WTC11 (cell line): Measurements from ENCODE around the gene ALG2. TPM values are rescaled to one million over a fixed set of nuclear protein-coding genes. Genes with fewer than 3 reads are reported as not detected.
A peak's percentile ranks its signal among the peaks of the same experiment; 100 is the strongest.

Source experiments
- AFF4 ChIP-seq: sonication (generic); formaldehyde crosslinking; IDR thresholded peaks from 2 replicates; pipeline ENCODE4 v1.8.1; 2023; ENCODE audit warnings: mild to moderate bottlenecking, missing genetic modification reagents, borderline replicate concordance
- CDX4 ChIP-seq: fragments of 250-450 bp; sonication (Bioruptor Pico); IDR thresholded peaks from 2 replicates; pipeline ENCODE4 v1.9.0; 2021; ENCODE audit warnings: moderate library complexity, mild to moderate bottlenecking, inconsistent platforms, borderline replicate concordance
- EMX1 ChIP-seq: fragments of 250-450 bp; sonication (Bioruptor Pico); IDR thresholded peaks from 2 replicates; pipeline ENCODE4 v1.8.0; 2021; ENCODE audit warnings: mild to moderate bottlenecking
- FOXJ3 ChIP-seq: sonication (generic); formaldehyde crosslinking; IDR thresholded peaks from 2 replicates; pipeline ENCODE4 v1.9.0; 2021; ENCODE audit warnings: missing genetic modification reagents, mild to moderate bottlenecking, borderline replicate concordance
- FOXK1 ChIP-seq: sonication (generic); formaldehyde crosslinking; IDR thresholded peaks from 2 replicates; pipeline ENCODE4 v1.8.0; 2022; ENCODE audit warnings: mild to moderate bottlenecking, moderate library complexity, missing genetic modification reagents
- HMGXB4 ChIP-seq: sonication (generic); formaldehyde crosslinking; IDR thresholded peaks from 2 replicates; pipeline ENCODE4 v1.8.1; 2023; ENCODE audit warnings: mild to moderate bottlenecking, moderate library complexity, missing genetic modification reagents
- OVOL2 ChIP-seq: fragments of 250-450 bp; sonication (Bioruptor Pico); IDR thresholded peaks from 2 replicates; pipeline ENCODE4 v1.9.0; 2021; ENCODE audit warnings: mild to moderate bottlenecking, borderline replicate concordance
- STAT6 ChIP-seq: sonication (generic); formaldehyde crosslinking; conservative IDR thresholded peaks from 2 replicates; pipeline ENCODE4 v1.8.1; 2023; ENCODE audit warnings: mild to moderate bottlenecking, low read depth, missing genetic modification reagents, moderate library complexity
- ZBTB43 ChIP-seq: sonication (generic); formaldehyde crosslinking; IDR thresholded peaks from 2 replicates; pipeline ENCODE4 v1.8.1; 2023; ENCODE audit warnings: mild to moderate bottlenecking, missing genetic modification reagents
- ZNF138 ChIP-seq: sonication (generic); formaldehyde crosslinking; conservative IDR thresholded peaks from 2 replicates; pipeline ENCODE4 v1.8.1; 2022; ENCODE audit warnings: mild to moderate bottlenecking, moderate library complexity, missing genetic modification reagents
- ZNF416 ChIP-seq: fragments of 250-450 bp; sonication (Bioruptor Pico); IDR thresholded peaks from 2 replicates; pipeline ENCODE4 v1.9.0; 2021; ENCODE audit warnings: mild to moderate bottlenecking, inconsistent platforms
- ZNF532 ChIP-seq: fragments of 250-450 bp; sonication (Bioruptor Pico); IDR thresholded peaks from 2 replicates; pipeline ENCODE4 v1.9.0; 2021; ENCODE audit warnings: mild to moderate bottlenecking, borderline replicate concordance
- ZNF671 ChIP-seq: fragments of 250-450 bp; sonication (Bioruptor Pico); IDR thresholded peaks from 2 replicates; pipeline ENCODE4 v1.8.0; 2021; ENCODE audit warnings: mild to moderate bottlenecking
- total RNA-seq: library from RNA; stranded (reverse); gene quantifications from 3 replicates; pipeline ENCODE4 v1.2.3, GENCODE V29; 2021
- TF ChIP-seq, protein P1 (sequence below): sonication (generic); formaldehyde crosslinking; IDR thresholded peaks from 2 replicates; pipeline ENCODE4 v1.8.0; 2022; ENCODE audit warnings: mild to moderate bottlenecking, missing genetic modification reagents
- TF ChIP-seq, protein P2 (sequence below): fragments of 250-450 bp; sonication (Bioruptor Pico); IDR thresholded peaks from 2 replicates; pipeline ENCODE4 v1.9.0; 2021; ENCODE audit warnings: mild to moderate bottlenecking

The ALG2 gene
- total RNA-seq, 1 experiment from 2014 or later = 25.2 TPM

DNA sequence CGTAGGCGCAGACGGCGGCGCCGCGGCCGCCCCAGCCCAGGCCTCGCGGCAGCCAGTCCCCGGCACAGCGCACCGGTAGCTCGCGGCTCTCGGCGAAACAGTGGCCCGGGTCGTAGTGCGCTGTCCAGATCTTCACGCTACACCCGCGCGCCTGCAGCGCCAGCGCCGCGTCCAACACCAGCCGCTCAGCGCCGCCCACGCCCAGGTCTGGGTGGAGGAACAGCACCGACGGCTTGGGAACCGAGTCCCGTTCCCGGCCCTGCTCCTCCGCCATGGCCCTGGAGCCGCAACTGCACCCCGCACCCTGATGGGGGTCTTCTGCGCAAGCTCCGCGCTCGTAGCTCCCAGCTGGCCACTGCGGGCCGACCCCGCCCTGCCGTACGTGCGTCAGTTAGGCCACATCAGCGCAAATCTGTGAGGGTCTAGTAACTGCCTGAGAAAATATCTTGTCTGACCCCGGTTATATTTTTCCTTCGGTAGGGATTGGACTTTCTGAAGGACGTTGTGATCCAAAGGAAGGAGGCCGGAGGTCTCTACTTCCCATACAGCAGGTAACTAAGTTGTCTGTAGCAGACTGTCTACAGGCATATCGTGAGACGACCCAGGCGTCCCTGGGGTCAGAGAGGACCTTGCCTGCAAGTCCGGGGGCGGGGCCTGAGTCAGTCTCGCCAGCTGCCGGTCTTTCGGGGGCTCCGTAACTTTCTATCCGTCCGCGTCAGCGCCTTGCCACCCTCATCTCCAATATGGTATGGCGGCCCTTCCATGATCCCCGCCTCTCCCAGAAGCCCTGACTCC lies at the start of gene ALG2, which contains the start of gene SEC61B (continued):
- TF ChIP-seq, protein P1, sequence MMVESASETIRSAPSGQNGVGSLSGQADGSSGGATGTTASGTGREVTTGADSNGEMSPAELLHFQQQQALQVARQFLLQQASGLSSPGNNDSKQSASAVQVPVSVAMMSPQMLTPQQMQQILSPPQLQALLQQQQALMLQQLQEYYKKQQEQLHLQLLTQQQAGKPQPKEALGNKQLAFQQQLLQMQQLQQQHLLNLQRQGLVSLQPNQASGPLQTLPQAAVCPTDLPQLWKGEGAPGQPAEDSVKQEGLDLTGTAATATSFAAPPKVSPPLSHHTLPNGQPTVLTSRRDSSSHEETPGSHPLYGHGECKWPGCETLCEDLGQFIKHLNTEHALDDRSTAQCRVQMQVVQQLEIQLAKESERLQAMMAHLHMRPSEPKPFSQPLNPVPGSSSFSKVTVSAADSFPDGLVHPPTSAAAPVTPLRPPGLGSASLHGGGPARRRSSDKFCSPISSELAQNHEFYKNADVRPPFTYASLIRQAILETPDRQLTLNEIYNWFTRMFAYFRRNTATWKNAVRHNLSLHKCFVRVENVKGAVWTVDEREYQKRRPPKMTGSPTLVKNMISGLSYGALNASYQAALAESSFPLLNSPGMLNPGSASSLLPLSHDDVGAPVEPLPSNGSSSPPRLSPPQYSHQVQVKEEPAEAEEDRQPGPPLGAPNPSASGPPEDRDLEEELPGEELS (CRISPR knock-in tag) = peak; percentile 63
- no peak for TF ChIP-seq AFF4
- peak; percentile 73 for TF ChIP-seq HMGXB4 (CRISPR knock-in tag)
- no peak for TF ChIP-seq ZBTB43
- no peak for TF ChIP-seq ZNF138 (CRISPR knock-in tag)
- TF ChIP-seq FOXK1 (CRISPR knock-in tag) = peak; percentile 75
- no peak for TF ChIP-seq STAT6 (CRISPR knock-in tag)
- TF ChIP-seq ZNF671 (CRISPR knock-in tag) = no peak
- TF ChIP-seq FOXJ3 (CRISPR knock-in tag) = no peak
- TF ChIP-seq, protein P2, sequence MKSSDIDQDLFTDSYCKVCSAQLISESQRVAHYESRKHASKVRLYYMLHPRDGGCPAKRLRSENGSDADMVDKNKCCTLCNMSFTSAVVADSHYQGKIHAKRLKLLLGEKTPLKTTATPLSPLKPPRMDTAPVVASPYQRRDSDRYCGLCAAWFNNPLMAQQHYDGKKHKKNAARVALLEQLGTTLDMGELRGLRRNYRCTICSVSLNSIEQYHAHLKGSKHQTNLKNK (CRISPR knock-in tag) = no peak
- TF ChIP-seq CDX4 (CRISPR knock-in tag) = no peak
- TF ChIP-seq OVOL2 = no peak
- no peak for TF ChIP-seq EMX1 (CRISPR knock-in tag)
- TF ChIP-seq ZNF416 = no peak
- TF ChIP-seq ZNF532 = no peak
